NCI-H1048 (cell line): Measurements from ENCODE around the gene RIPOR2.
"Not testable (repeated sequence)": the region's sequence is repeated elsewhere in the genome, so short reads cannot be mapped to it uniquely, and the experiment has no call there.

Experiments
- DNase-seq: peaks from one replicate; lab custom pipeline; 2025; lab: John Stamatoyannopoulos, UW

Gene RIPOR2

GRCh38 chr6:24905483-24905882 is 30.3 kb downstream of the RIPOR2 start:
- no peak for DNase-seq

DNA sequence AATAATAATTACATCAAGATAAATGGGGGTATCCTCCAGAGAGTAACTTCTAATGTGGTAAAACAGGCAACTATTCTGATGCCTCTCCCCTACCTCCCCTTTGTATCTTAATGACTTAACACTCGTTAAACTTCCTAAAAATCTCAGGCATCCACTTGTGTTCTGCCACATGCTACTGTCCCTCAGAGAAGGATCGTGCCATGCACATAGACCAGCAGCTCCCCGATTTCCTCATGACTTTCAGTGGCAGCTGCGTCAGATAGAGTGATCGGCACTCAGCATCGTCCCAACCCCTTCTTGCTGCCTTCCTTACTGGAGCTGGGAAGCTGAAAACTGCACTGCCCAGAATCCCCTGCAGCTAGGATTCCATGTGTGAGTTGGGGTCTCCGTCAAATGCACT is 32.1 kb downstream of the RIPOR2 start:
- no peak for DNase-seq

DNA sequence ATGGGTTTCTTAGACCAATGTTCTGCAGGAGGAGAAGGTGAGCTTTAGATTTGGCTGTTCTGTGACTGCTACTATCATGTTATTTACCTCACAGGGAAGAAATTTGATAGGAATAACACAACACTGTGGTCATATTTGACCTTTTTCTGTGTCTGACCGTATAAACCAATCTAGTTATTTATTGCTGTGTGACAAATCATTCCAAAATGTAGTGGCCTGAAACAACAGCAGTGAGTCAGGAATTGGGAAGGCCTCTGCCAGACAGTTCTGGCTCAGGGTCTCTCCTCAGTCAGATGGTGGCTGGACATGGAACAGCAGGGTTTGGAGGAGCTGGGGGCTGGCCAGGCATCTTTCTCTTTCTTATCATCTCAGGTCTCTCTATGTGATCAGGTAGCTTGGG is 33.0 kb downstream of the RIPOR2 start:
- no peak for DNase-seq

- no peak for DNase-seq
Measured at GRCh38 chr6:24901698-24902328, 33.9 kb downstream of the RIPOR2 start.

GRCh38 chr6:24900917-24901697 is 34.7 kb downstream of the RIPOR2 start:
- no peak for DNase-seq

GRCh38 chr6:24899997-24900325 is 35.8 kb downstream of the RIPOR2 start:
- DNase-seq = no peak

DNA sequence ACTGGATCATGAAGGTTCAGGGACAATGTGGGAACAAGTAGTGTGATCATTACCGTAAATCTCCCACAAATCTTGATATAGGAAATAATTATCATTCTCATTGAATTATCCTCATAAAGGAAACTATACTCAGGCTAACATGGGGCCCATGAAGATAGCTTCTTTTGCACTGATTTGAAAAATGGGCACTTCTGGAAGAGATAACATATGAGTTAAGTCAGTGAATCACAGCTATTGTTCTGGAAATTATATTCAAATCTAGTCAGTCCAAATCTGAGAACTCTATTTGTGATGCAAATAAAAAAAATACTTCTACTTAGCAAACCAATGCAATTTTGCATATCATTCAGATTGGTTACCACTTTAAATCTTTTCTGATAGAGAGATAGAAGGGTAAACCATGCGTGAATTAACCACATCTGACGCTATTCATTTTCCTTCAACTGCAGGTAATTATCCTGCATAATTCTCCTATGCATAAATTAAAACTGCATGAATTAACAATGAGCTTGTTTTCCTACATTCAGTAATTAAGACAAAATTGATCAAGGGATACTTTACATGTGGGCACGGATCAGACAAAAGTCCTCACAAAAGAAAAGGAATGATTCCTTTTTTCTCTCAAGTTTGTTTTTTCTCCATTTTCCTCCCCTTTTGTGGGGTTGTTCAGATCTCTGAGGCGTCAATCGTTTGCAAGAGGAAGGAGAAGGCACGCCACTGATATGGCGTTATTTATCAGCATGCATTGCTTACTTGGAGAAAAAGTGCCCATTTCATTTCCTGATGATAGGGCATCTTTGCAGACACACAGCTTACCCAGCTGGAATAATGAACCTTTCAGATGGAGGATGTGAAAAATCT is 36.4 kb downstream of the RIPOR2 start:
- DNase-seq = no peak

- DNase-seq = no peak
Measured at GRCh38 chr6:24898676-24899075, 37.1 kb downstream of the RIPOR2 start.

DNA sequence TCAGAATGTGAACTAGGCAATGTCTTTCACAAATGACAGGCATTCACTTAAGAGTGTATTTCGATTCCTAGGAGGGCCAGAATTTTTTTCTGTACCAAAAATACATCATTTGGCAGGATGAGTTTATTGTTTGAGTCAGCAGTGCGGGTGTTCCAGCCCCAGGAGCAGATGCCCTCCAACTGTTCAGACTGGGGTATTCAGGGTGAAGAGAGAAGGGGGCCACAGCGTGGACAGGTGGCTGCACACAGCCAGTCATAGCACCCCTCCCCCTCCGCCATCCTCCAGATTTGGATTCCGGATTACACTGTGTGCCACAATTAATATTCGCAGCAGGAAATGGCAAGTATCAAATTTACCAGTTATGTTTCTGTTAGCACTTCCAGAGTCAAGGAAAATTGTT is 38.6 kb downstream of the RIPOR2 start:
- DNase-seq = no peak

GRCh38 chr6:24893342-24893850 is 42.4 kb downstream of the RIPOR2 start:
- no peak for DNase-seq

DNA sequence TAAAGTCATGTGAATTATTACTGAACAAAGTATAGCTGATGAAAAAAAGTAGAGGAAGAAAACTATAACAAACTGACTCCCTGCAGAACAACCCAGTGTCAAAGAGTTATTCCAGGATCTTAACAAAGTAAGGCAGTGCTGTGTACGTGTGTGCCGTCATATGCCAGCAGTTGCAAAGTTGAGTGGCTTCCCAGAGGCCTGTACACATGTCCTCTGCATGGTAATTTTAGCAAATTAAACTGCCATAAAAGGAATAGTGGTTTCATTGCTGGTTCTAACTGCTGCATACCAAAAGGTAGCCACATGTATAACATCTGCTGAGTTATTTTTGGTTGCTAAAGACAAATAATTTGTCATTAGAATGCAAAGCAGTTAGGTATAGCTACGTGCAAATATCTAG is 44.8 kb downstream of the RIPOR2 start:
- no peak for DNase-seq

DNA sequence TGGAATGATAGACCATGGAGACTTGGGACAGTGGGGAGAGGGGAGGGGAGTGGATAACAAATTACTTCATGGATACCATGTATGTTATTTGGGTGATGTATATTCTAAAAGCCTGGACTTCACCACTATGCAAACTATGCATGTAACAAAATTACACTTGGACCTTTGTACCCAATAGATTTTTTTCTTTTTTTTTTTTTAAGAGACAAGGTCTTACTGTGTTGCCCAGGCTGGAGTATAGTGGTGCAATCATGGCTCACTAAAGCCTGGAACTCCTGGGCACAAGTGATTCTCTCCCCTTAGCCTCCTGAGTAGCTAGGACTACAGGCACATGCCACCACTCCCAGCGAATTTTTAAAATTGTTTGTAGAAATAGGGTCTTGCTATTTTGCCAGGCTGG is 45.3 kb downstream of the RIPOR2 start:
- no peak for DNase-seq

GRCh38 chr6:24888715-24889370 is 46.9 kb downstream of the RIPOR2 start:
- DNase-seq = no peak

- no peak for DNase-seq
Measured at GRCh38 chr6:24887545-24888140, 48.1 kb downstream of the RIPOR2 start.

- DNase-seq = no peak
Measured at GRCh38 chr6:24883618-24884017, 52.1 kb downstream of the RIPOR2 start.

- no peak for DNase-seq
Measured at GRCh38 chr6:24882835-24883555, 52.8 kb downstream of the RIPOR2 start.

- no peak for DNase-seq
Measured at GRCh38 chr6:24882295-24882694, 53.5 kb downstream of the RIPOR2 start.

- no peak for DNase-seq
Measured at GRCh38 chr6:24881376-24881775, 54.4 kb downstream of the RIPOR2 start.

DNA sequence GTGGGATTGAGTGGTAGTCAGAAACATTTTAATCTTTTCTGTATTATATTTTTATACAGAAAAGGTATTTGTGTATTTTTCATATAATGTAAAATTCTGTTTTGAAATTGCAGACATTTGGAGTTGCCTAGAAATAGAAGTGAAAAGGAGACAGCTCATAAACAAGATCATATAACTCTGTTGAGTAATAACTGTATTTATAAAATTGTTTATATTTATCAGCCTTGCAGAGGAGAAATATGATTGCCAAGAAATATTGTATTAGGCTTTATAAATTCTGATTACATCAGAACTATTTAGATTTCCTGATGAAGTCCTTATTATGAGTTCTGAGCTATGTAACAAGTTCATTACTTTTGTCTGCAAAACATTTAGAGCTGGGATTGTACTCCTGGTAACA is 55.3 kb downstream of the RIPOR2 start:
- no peak for DNase-seq

DNA sequence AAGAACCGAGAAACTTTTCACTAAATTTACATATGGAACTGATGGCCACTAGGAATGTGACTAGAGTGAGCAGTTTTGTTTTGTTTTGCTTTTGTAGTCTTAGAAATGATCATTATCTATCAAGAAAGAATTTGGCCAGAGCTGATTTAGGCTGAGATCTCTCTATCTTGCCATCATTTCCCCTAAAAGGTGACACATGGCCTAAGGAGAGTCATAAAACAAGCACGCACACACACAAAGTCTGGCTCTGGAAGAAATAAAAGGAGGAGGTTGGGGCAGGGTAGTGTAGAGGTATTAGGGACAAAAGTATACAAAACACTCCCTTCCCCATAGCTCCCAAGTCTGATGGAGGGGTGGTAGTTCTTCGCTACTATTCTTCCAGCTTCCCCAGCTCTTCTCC is 56.4 kb downstream of the RIPOR2 start:
- no peak for DNase-seq

- DNase-seq = not testable (repeated sequence)
Measured at GRCh38 chr6:24877747-24878146, 58.0 kb downstream of the RIPOR2 start.
